ENCODE results near the gene B4GALT6. TPM values are rescaled to one million over a fixed set of nuclear protein-coding genes. Genes with fewer than 3 reads are reported as not detected.

The B4GALT6 gene
- total RNA-seq, 4 donors from 2014 or later, result 5.0 to 20.7 (median 6.0) TPM

GRCh38 chr18:31648966-31649429 is 35.4 kb downstream of the B4GALT6 start:
- Histone ChIP-seq H3K4me1 (peaks cover 0 to 9% (median 0%) of the 10 kb centered on the region in 4 donors), H3K27ac (no peak overlapping the region), H3K9me3 (no peaks in the 10 kb centered on the region), H3K27me3 (no peaks in the 10 kb centered on the region), H3K36me3 (no peaks in the 10 kb centered on the region), H3K4me3 (no peak overlapping the region)
- TF ChIP-seq POLR2A (IDR thresholded peaks at IDR 0.05) (no peak), CTCF (IDR thresholded peaks at IDR 0.05) (no peak)
- peak in 1 of 3 donors; percentile 58 for DNase-seq

- H3K27me3 ChIP-seq, result no peaks in the 10 kb centered on the region
- no peaks in the 10 kb centered on the region for H3K9me3 ChIP-seq
- no peak for DNase-seq
- TF ChIP-seq CTCF (IDR thresholded peaks at IDR 0.05) (no peak), POLR2A (IDR thresholded peaks at IDR 0.05) (no peak)
- H3K4me3 ChIP-seq, result no peak overlapping the region
- H3K36me3 ChIP-seq, result no peaks in the 10 kb centered on the region
- peaks cover 0 to 9% (median 0%) of the 10 kb centered on the region in 4 donors for H3K4me1 ChIP-seq
- peak overlapping the region in 2 of 4 donors; percentile 55 to 75 for H3K27ac ChIP-seq
Observed at GRCh38 chr18:31648458-31648857, 35.9 kb downstream of the B4GALT6 start.

- Histone ChIP-seq H3K4me1 (peaks cover 0 to 9% (median 0%) of the 10 kb centered on the region in 4 donors), H3K9me3 (no peaks in the 10 kb centered on the region), H3K27me3 (no peaks in the 10 kb centered on the region), H3K27ac (peak overlapping the region in 2 of 4 donors; percentile 55 to 75), H3K36me3 (no peaks in the 10 kb centered on the region), H3K4me3 (no peak overlapping the region)
- DNase-seq, result peak in 2 of 3 donors; percentile 59 to 71
- TF ChIP-seq CTCF (IDR thresholded peaks at IDR 0.05), result no peak
- TF ChIP-seq POLR2A (IDR thresholded peaks at IDR 0.05), result peak in 1 of 2 donors; percentile 23
Observed at GRCh38 chr18:31647127-31647753, 37.1 kb downstream of the B4GALT6 start.

- no peaks in the 10 kb centered on the region for H3K27me3 ChIP-seq
- no peaks in the 10 kb centered on the region for H3K9me3 ChIP-seq
- no peaks in the 10 kb centered on the region for H3K36me3 ChIP-seq
- H3K4me3 ChIP-seq, result no peak overlapping the region
- DNase-seq, result no peak
- H3K27ac ChIP-seq, result peak overlapping the region in 1 of 4 donors; percentile 75
- H3K4me1 ChIP-seq, result peaks cover 0 to 9% (median 0%) of the 10 kb centered on the region in 4 donors
- no peak for TF ChIP-seq POLR2A (IDR thresholded peaks at IDR 0.05)
Observed at GRCh38 chr18:31646332-31647126, 37.9 kb downstream of the B4GALT6 start.

GRCh38 chr18:31645411-31645810 is 39.0 kb downstream of the B4GALT6 start:
- H3K27me3 ChIP-seq, result no peaks in the 10 kb centered on the region
- no peak overlapping the region for H3K4me3 ChIP-seq
- TF ChIP-seq CTCF (IDR thresholded peaks at IDR 0.05) (no peak), POLR2A (IDR thresholded peaks at IDR 0.05) (no peak)
- no peaks in the 10 kb centered on the region for H3K9me3 ChIP-seq
- H3K4me1 ChIP-seq, result peaks cover 0 to 9% (median 0%) of the 10 kb centered on the region in 4 donors
- H3K36me3 ChIP-seq, result no peaks in the 10 kb centered on the region
- H3K27ac ChIP-seq, result no peak overlapping the region
- no peak for DNase-seq

GRCh38 chr18:31643003-31643402 is 41.4 kb downstream of the B4GALT6 start:
- H3K36me3 ChIP-seq, result peaks cover 0 to 4% (median 0%) of the 10 kb centered on the region in 3 donors
- no peak overlapping the region for H3K4me3 ChIP-seq
- H3K27ac ChIP-seq, result no peak overlapping the region
- no peak for TF ChIP-seq CTCF (IDR thresholded peaks at IDR 0.05)
- TF ChIP-seq POLR2A (IDR thresholded peaks at IDR 0.05), result no peak
- no peak for DNase-seq
- peaks cover 0 to 4% (median 0%) of the 10 kb centered on the region in 4 donors for H3K4me1 ChIP-seq
- H3K9me3 ChIP-seq, result no peaks in the 10 kb centered on the region
- H3K27me3 ChIP-seq, result no peaks in the 10 kb centered on the region
